Fibroblast of pulmonary artery (primary cell): Measurements from ENCODE around the gene GPC5.

Experiments
- DNase-seq: peaks from one replicate; pipeline ENCODE4 v3.0.0-alpha.2; 2010; ENCODE audit warnings: low read depth
- H3K4me3 ChIP-seq: replicated peaks from 2 replicates; pipeline ENCODE4 v1.5.1; 2011; ENCODE audit warnings: low read depth, mild to moderate bottlenecking, control low read depth, low read length, moderate library complexity
- CTCF ChIP-seq: IDR thresholded peaks from 2 replicates; pipeline ENCODE4 v1.5.1; 2011; ENCODE audit warnings: mild to moderate bottlenecking, control low read depth, low read length, inconsistent platforms; ENCODE audit errors: missing control alignments

The GPC5 gene

GRCh38 chr13:92547266-92547665 is 1148.8 kb downstream of the GPC5 start:
- H3K4me3 ChIP-seq = no peak overlapping the region
- DNase-seq = peak; percentile 61
- TF ChIP-seq CTCF = no peak

GRCh38 chr13:92549276-92549675 is 1150.9 kb downstream of the GPC5 start:
- TF ChIP-seq CTCF = no peak
- DNase-seq = no peak
- H3K4me3 ChIP-seq = no peak overlapping the region

- no peak for DNase-seq
- TF ChIP-seq CTCF = no peak
- H3K4me3 ChIP-seq = no peak overlapping the region
Measured at GRCh38 chr13:92553470-92554114, 1155.2 kb downstream of the GPC5 start.

- no peak overlapping the region for H3K4me3 ChIP-seq
- TF ChIP-seq CTCF = no peak
- no peak for DNase-seq
Measured at GRCh38 chr13:92560883-92561282, 1162.5 kb downstream of the GPC5 start.

- TF ChIP-seq CTCF = no peak
- no peak for DNase-seq
- H3K4me3 ChIP-seq = no peak overlapping the region
Measured at GRCh38 chr13:92564942-92565341, 1166.5 kb downstream of the GPC5 start.

- no peak overlapping the region for H3K4me3 ChIP-seq
- no peak for DNase-seq
- TF ChIP-seq CTCF = no peak
Measured at GRCh38 chr13:92566767-92567166, 1168.3 kb downstream of the GPC5 start.

GRCh38 chr13:92572190-92572589 is 1173.8 kb downstream of the GPC5 start:
- no peak for DNase-seq
- TF ChIP-seq CTCF = no peak
- H3K4me3 ChIP-seq = no peak overlapping the region
